Tibial nerve (tissue), 4 donors: Measurements from ENCODE around the gene RNF26. TPM values are rescaled to one million over a fixed set of nuclear protein-coding genes. Genes with fewer than 3 reads are reported as not detected.

Source experiments
- DNase-seq, 2 donors: peaks; one replicate each; pipeline ENCODE4 v3.0.0-alpha.2; 2019; ENCODE audit warnings: low spot score in 2 of 2
- H3K27ac ChIP-seq, 4 donors: fragments of 200-600 bp; sonication (generic) in 3 of 4; one replicate each; pipeline ENCODE4 v1.5.1; 2017 to 2019; ENCODE audit warnings: mild to moderate bottlenecking in 1 of 4
- H3K27me3 ChIP-seq, 2 donors: fragments of 200-600 bp; sonication (generic) in 1 of 2; one replicate each; pipeline versions ENCODE4 v1.5.1 to v1.6.0; 2017 to 2019
- H3K36me3 ChIP-seq, 3 donors: fragments of 200-600 bp; sonication (generic); one replicate each; pipeline ENCODE4 v1.5.1; 2018 to 2019
- H3K4me1 ChIP-seq, 4 donors: fragments of 200-600 bp; sonication (generic) in 3 of 4; one replicate each; pipeline ENCODE4 v1.5.1; 2017 to 2019
- H3K4me3 ChIP-seq, 4 donors: fragments of 200-600 bp; sonication (generic) in 3 of 4; one replicate each; pipeline ENCODE4 v1.5.1; 2017 to 2019; ENCODE audit warnings: mild to moderate bottlenecking in 1 of 4, moderate library complexity in 1 of 4
- H3K9me3 ChIP-seq, 4 donors: fragments of 200-600 bp; sonication (generic) in 3 of 4; one replicate each; pipeline ENCODE4 v1.5.1; 2017 to 2019
- EP300 ChIP-seq, 2 donors: sonication (generic); formaldehyde crosslinking; IDR thresholded peaks; one replicate each; pipeline ENCODE4 v1.6.1; 2017; ENCODE audit warnings: antibody characterized with exemption in 2 of 2, mild to moderate bottlenecking in 1 of 2
- POLR2A ChIP-seq, 2 donors: fragments of 450-650 bp; IDR thresholded peaks; one replicate each; pipeline ENCODE4 v1.6.1; 2017; ENCODE audit warnings: antibody characterized with exemption in 2 of 2, mild to moderate bottlenecking in 2 of 2, moderate library complexity in 2 of 2
- WGBS, 2 donors: methylation state at CpG; one replicate each; pipeline ENCODE4 v1.1.5; 2018; 5-methylcytosine and 5-hydroxymethylcytosine counted together
- total RNA-seq, 4 donors: library from RNA; depleted of rRNA; stranded (reverse); fragments of >200 nt; gene quantifications; one replicate each; pipeline ENCODE4 v1.1.0, GENCODE V29; 2016
- TF ChIP-seq, protein P1 (sequence below), 5 experiments: fragments of 200-600 bp in 3 of 5; fragments of 450-650 bp in 2 of 5; sonication (generic) in 3 of 5; IDR thresholded peaks; one replicate each; pipeline ENCODE4 v1.5.1; 2016 to 2019; ENCODE audit warnings: antibody characterized with exemption in 5 of 5, mild to moderate bottlenecking in 3 of 5, moderate library complexity in 2 of 5

The RNF26 gene
- total RNA-seq, 4 donors from 2014 or later = 13.8 to 19.2 (median 15.9) TPM

DNA sequence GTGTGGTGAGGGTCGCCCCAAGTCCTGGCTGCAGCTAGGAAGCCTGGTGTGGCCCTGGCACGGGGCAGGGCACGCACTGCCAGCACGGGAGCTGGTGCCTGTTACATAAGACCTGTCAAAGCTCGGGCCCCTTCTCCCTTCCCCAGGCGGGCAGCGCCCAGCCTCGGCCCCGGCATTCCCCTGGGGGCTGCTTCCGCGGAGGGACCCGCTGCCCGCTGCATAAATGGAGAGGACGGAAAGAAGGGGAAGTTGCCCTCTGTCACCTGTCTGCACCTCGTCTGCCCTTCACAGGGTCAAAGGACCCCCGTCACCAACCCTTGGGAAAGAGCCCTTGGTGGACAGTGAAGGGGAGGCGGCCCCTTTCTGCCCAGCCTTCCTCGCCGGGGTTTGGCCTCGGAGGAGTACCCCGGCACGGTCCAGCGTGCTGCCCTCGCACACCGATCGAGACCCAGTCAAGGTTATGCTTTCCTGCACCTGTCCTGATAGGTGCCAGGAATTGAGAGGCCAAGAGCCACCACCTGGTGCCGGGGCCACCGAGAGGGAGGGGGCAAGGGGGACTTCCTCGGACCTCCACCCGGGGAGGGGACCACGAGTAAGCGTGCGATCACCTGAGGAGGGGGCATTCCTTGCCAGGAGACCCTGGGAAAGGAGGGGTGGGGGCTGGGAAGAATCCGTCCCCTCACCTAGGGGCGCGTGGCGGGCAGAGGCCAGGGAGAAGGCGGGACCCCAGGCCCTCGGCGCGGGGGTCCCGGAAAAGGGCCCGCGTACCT is 28.9 kb downstream of the RNF26 start:
- no peak for DNase-seq
- H3K4me1 ChIP-seq = peaks cover 0 to 73% (median 29%) of the 10 kb centered on the region in 4 donors
- TF ChIP-seq, protein P1, sequence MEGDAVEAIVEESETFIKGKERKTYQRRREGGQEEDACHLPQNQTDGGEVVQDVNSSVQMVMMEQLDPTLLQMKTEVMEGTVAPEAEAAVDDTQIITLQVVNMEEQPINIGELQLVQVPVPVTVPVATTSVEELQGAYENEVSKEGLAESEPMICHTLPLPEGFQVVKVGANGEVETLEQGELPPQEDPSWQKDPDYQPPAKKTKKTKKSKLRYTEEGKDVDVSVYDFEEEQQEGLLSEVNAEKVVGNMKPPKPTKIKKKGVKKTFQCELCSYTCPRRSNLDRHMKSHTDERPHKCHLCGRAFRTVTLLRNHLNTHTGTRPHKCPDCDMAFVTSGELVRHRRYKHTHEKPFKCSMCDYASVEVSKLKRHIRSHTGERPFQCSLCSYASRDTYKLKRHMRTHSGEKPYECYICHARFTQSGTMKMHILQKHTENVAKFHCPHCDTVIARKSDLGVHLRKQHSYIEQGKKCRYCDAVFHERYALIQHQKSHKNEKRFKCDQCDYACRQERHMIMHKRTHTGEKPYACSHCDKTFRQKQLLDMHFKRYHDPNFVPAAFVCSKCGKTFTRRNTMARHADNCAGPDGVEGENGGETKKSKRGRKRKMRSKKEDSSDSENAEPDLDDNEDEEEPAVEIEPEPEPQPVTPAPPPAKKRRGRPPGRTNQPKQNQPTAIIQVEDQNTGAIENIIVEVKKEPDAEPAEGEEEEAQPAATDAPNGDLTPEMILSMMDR (IDR thresholded peaks at IDR 0.05) = no peak
- TF ChIP-seq POLR2A (IDR thresholded peaks at IDR 0.05) = no peak
- TF ChIP-seq EP300 (IDR thresholded peaks at IDR 0.05) = no peak
- H3K36me3 ChIP-seq = peaks cover 0 to 18% (median 0%) of the 10 kb centered on the region in 3 donors
- WGBS, 2 donors = 44 to 65% methylated on average over 40 to 41 of the region's 44 CpGs
- H3K27me3 ChIP-seq = peaks cover 0 to 7% of the 10 kb centered on the region in 2 donors
- H3K9me3 ChIP-seq = no peaks in the 10 kb centered on the region
- peak overlapping the region; percentile 31 to 62 (median 41) for H3K4me3 ChIP-seq
- H3K27ac ChIP-seq = peak overlapping the region; percentile 65 to 89 (median 78)

DNA sequence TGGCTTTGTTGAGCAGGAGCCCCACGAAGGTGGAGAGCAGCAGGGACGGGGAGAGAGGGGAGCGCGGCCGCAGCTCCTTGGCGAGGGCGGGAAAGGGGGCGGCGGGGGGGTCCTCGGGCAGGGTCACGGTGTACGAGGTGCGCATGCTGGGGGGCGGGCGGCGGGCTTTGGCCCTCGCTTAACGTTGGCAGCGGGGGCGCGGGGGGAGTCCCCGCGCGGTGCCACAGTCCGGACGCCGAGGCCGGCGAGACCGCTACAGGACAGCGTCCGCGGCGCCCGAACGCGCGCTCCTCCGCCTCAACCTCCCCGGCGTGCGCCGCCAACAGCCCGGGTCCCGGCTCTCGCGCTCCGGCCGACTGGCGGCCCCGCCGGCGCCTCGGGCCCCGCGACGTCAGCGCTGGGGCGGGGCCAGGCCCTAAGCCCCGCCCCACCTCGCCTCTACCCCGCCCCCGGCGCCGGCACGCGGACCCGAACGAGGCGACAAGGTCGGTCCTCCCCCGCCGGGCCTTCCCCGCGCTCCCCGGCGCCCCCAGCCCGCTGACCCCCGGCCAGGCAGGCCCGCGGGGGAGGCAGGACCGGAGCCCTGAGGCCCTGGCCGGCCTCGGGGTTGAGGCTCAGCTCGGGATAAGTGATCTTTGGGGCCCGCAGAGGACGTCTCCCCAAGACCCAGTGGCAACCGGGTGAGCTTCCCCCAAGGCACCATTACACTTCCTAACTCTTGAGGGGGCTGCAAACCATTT is 29.7 kb downstream of the RNF26 start:
- peaks cover 0 to 10% (median 0%) of the 10 kb centered on the region in 3 donors for H3K36me3 ChIP-seq
- peaks cover 0 to 7% of the 10 kb centered on the region in 2 donors for H3K27me3 ChIP-seq
- peak overlapping the region; percentile 65 to 89 (median 78) for H3K27ac ChIP-seq
- DNase-seq = no peak
- no peaks in the 10 kb centered on the region for H3K9me3 ChIP-seq
- TF ChIP-seq POLR2A (IDR thresholded peaks at IDR 0.05) (peak in 1 of 2 donors; percentile 78), EP300 (IDR thresholded peaks at IDR 0.05) (no peak)
- TF ChIP-seq, protein P1 (IDR thresholded peaks at IDR 0.05) = no peak
- peaks cover 0 to 80% (median 36%) of the 10 kb centered on the region in 4 donors for H3K4me1 ChIP-seq
- peak overlapping the region; percentile 31 to 62 (median 41) for H3K4me3 ChIP-seq
- 4 to 21% methylated on average over 10 to 23 of the region's 88 CpGs for WGBS, 2 donors

DNA sequence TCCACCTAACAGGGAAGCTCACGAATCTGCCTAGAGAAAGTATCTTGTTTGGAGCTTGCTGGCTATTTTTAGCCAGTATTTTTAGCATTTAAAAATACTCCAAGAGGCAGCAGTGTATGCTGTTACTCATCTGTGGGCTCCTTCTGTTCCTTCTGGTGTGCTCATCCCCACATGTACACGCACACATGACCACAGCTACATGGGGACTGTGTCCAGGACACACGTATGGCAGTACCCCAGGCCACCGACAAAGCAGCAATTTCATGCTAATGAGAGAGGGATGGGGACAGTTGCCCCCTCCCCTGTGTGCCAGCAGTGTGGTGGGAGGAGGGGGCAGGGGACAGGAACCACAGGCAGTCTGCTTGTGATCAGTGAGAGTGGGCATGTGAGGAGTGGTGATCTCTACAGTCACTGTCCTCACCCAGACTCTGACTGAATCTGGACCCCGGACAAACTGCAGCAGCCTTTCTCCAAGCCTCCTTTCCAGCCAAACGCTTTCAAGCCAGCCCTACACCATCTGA is 30.8 kb downstream of the RNF26 start:
- Histone ChIP-seq H3K36me3 (no peaks in the 10 kb centered on the region), H3K4me3 (peak overlapping the region in 1 of 4 donors; percentile 62), H3K4me1 (peaks cover 0 to 92% (median 40%) of the 10 kb centered on the region in 4 donors), H3K9me3 (no peaks in the 10 kb centered on the region), H3K27me3 (peaks cover 0 to 7% of the 10 kb centered on the region in 2 donors), H3K27ac (peak overlapping the region in 3 of 4 donors; percentile 68 to 88 (median 81))
- TF ChIP-seq EP300 (IDR thresholded peaks at IDR 0.05) = no peak
- WGBS, 2 donors = 66 to 70% methylated on average over 6 of the region's 6 CpGs
- no peak for DNase-seq

DNA sequence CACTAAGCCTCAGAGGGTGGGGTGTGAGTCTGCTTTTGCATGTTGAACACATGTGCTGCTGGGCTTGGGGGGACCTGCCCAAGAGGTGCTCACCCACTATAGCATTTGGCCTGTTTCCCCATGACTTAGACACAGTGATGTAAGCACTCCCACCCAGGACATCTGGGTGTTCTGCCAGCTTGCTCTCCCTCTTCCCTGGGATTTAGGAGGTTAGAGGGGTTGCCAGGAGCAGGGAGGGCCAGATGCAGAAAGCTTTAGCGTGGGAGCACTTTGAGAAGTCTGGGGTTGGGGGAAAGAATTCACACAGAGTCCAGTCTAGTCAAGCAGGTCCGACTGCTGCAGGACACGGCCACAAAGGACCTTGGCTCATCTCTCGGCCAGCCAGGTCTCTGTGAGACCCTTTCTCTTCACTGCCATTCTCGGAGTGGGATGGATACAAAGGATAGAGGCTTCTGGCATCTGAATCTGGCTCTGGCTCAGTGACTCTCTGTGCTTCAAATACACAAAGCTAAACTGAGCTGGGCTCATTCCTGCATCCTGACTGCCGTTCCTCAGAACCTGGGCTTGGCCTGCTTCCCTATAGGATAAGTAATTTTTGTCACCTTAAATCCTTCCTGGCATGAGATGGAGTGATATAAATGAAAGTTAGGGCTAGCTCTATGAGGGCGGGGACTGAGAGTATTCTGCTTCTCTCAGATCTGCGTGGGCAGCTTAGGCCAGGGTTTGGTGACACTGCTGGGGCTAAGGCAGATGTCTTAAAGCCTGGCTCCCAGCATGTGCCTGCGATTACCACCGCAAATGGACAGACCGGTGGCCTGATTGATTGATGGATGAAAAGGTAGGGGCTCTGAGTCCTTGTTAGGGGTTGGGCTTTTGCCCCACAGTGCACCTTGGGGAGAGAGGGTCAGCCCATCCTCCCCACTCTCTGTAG is 32.6 kb downstream of the RNF26 start:
- Histone ChIP-seq H3K27me3 (peaks cover 0 to 7% of the 10 kb centered on the region in 2 donors), H3K9me3 (no peaks in the 10 kb centered on the region), H3K4me3 (no peak overlapping the region), H3K4me1 (peaks cover 0 to 95% (median 50%) of the 10 kb centered on the region in 4 donors), H3K36me3 (no peaks in the 10 kb centered on the region), H3K27ac (peak overlapping the region; percentile 52 to 96 (median 72))
- WGBS, 2 donors = 63 to 72% methylated on average over 11 of the region's 11 CpGs
- TF ChIP-seq, protein P1 (IDR thresholded peaks at IDR 0.05) = no peak
- TF ChIP-seq EP300 (IDR thresholded peaks at IDR 0.05) = no peak
- TF ChIP-seq POLR2A (IDR thresholded peaks at IDR 0.05) = no peak
- no peak for DNase-seq

DNA sequence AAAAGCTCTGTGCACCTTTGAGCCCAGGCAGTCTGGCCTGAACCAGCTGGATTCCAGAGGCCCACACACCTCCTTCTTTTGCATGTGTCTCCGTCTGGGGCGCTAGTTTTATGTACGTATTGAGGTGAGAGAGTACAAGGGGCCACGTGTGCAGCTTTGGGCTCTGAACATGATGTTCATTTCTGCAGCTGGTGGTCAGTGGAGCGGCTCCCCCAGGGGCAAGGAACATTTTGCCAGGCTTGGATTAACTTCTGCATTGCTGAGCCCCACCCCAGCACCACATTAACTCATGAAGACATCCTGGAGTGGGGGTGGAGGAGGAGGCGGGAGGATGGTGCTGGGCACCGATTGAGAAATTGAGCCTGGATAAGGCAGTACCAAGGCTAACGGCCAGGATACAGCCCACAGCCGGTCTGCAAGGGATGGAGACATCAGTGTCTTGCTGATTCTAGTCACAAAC is 33.4 kb downstream of the RNF26 start:
- H3K36me3 ChIP-seq = no peaks in the 10 kb centered on the region
- WGBS, 2 donors = 47 to 68% methylated on average over 8 to 9 of the region's 9 CpGs
- H3K4me3 ChIP-seq = no peak overlapping the region
- TF ChIP-seq, protein P1 (IDR thresholded peaks at IDR 0.05) = no peak
- TF ChIP-seq EP300 (IDR thresholded peaks at IDR 0.05) = peak in 1 of 2 donors; percentile 40
- peaks cover 0 to 7% of the 10 kb centered on the region in 2 donors for H3K27me3 ChIP-seq
- no peak for DNase-seq
- no peaks in the 10 kb centered on the region for H3K9me3 ChIP-seq
- H3K4me1 ChIP-seq = peaks cover 0 to 95% (median 58%) of the 10 kb centered on the region in 4 donors
- peak overlapping the region; percentile 19 to 96 (median 74) for H3K27ac ChIP-seq
